HG02884 (cell line): ENCODE data around the gene RPUSD1.
"Not testable (repeated sequence)": the region's sequence is repeated elsewhere in the genome, so short reads cannot be mapped to it uniquely, and the experiment has no call there.

Experiments used
- ATAC-seq: cut with Tn5 transposase; IDR thresholded peaks from one replicate; pipeline ENCODE4 v1.9.1; 2021; ENCODE audit warnings: mild to moderate bottlenecking, moderate library complexity; ENCODE audit not compliant: unreplicated experiment

RPUSD1 gene

DNA sequence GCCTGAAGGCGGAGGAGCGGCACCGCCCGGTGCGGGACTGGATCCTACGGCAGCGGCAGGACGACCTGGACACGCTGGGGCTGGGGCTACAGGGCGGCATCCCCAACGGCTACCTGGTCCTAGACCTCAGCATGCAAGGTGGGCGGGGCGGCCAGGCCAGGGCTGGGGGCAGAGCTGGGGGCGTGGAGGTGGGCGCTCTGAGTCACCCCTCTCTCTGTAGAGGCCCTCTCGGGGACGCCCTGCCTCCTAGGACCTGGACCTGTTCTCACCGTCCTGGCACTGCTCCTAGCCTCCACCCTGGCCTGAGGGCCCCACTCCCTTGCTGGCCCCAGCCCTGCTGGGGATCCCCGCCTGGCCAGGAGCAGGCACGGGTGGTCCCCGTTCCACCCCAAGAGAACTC lies 19.8 kb downstream of the RPUSD1 start:
- ATAC-seq: no peak

DNA sequence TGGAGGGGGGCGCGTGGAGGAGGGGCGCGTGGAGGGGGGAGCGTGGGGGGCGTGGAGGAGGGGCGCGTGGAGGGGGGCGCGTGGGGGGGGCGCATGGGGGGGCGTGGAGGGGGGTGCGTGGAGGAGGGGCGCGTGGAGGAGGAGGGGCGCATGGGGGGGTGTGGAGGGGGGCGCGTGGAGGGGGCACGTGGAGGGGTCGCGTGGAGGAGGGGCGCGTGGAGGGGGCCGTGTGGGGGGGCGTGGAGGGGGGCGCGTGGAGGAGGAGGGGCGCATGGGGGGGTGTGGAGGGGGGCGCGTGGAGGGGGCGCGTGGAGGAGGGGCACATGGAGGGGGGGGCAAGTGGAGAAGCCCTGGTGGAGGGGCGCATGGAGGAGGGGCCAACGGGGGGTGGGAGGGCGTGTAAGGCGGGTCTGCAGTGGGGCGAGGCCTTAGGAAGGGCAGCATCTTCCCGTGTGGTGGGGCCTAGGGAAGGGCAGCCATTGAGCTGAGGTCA lies 20.4 kb downstream of the RPUSD1 start:
- no peak for ATAC-seq

DNA sequence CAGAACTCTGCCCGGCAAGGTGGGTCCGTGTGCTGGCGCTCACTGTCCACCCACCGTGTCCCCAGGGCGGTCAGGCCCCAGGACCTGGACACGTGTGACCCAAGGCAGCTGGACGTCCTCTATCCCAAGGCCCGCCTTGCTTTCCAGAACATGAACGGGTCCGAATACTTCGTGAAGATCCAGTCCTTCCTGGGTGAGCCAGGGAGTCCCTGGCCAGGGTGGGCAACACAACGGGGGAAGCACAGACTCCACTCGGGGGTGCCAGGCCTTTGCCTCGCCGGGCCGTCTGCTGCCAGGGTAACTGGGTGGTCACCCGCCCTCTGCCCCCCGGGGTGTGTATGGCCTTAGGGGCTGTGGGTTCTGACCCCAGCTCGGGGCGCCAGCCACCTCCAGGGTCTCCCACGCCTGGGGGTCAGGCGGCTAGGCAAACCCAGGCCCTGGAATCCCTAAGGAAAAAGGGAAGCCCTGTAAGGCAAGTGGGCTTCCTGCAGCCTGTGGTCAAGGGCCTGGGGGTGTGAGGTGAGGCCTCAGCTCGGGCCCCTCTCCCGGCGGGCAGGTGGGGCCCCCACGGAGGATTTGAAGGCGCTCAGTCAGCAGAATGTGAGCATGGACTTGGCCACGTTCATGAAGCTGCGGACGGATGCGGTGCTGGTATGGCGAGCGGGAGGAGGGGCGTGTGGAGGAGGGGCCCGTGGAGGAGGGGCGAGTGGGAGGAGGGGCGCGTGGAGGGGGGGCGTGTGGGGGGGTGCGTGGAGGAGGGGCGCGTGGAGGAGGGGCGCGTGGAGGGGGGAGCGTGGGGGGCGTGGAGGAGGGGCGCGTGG lies 21.2 kb downstream of the RPUSD1 start:
- ATAC-seq: no peak

DNA sequence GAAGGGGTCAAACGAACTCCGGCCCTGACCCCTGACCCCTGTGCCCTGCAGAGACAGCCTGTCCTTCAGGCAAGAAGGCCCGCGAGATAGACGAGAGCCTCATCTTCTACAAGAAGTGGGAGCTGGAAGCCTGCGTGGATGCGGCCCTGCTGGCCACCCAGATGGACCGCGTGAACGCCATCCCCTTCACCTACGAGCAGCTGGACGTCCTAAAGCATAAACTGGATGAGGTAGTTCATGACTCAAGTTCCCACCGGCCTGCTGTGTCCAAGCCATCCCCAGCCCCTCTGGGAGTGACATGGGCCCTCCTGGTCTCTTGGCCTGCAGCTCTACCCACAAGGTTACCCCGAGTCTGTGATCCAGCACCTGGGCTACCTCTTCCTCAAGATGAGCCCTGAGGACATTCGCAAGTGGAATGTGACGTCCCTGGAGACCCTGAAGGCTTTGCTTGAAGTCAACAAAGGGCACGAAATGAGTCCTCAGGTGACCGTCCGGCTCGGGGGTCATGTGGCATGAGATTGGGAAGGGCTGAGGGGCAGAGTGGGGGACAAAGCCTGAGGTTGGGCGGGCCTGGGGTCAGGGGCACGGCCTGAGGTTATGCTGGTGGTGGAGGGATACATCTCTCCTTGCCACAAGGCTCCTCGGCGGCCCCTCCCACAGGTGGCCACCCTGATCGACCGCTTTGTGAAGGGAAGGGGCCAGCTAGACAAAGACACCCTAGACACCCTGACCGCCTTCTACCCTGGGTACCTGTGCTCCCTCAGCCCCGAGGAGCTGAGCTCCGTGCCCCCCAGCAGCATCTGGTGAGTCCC lies 22.0 kb downstream of the RPUSD1 start:
- ATAC-seq: no peak

DNA sequence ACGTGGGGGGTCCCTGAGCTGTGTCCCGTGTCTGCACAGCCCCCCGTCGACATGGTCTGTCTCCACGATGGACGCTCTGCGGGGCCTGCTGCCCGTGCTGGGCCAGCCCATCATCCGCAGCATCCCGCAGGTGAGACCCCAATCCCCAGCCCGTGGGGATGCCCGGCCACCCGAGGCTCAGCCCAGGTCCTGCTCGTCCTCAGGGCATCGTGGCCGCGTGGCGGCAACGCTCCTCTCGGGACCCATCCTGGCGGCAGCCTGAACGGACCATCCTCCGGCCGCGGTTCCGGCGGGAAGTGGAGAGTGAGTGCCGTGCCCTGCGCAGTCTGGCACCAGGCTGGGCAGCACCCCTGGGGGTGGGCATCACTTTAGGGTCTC lies 22.7 kb downstream of the RPUSD1 start:
- no peak for ATAC-seq

- ATAC-seq: no peak
These were observed 23.2 kb downstream of the RPUSD1 start for GRCh38 chr16:764848-765487.

DNA sequence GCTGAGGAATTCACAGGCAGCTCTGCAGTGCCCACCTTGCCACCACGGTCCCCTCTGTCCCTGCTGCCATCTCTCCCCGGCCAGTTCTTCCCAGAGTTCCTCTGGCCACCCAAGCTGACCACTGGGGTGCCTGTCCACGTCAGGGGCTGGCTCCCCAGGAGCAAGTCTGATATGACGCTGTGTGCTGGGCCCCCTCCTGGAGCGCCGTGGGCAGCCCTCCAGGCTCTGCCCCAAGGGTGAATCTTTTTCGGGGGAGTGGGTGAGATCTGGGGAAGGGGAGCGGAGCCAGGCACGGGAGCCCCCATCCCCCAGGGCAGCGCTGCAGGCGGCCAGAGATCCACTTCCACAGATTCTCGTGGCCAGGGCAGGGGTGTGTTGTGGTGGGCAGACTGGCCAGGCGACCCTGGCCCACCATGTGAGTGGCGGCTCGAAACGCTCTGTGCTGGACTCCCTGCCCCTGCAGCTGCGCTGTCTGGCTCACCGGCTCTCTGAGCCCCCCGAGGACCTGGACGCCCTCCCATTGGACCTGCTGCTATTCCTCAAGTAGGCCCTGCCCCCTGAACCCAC lies 23.9 kb downstream of the RPUSD1 start:
- no peak for ATAC-seq

- ATAC-seq: no peak
These were observed 24.6 kb downstream of the RPUSD1 start for GRCh38 chr16:763369-764183.

DNA sequence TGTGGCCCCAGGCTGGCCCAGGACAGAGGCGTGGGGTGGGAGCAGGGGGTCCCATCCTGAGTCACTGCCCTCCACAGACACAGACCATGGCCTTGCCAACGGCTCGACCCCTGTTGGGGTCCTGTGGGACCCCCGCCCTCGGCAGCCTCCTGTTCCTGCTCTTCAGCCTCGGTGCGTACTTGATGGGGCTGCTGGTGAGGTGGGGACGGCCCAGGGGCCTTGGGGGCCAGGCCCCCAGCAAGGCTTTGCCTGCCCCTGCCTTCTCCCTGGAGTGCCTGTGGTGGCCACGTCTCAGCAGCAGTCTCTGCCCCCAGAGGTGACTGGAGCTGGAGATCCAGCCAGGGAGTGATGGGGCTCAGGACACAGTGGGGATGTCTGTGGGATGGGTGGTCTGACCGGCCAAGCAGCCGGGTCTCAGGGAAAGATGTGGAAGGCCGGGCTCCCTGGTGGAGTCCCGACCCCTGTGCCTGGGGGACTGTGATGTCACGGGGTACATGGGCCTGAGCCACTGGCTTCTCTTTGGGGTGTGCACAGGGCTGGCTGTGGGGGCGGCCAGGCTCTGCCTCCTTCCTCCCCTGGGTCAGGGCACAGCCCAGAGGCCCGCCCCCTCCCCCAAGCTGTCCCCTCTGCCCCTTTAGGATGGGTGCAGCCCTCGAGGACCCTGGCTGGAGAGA lies 25.4 kb downstream of the RPUSD1 start:
- ATAC-seq: no peak

DNA sequence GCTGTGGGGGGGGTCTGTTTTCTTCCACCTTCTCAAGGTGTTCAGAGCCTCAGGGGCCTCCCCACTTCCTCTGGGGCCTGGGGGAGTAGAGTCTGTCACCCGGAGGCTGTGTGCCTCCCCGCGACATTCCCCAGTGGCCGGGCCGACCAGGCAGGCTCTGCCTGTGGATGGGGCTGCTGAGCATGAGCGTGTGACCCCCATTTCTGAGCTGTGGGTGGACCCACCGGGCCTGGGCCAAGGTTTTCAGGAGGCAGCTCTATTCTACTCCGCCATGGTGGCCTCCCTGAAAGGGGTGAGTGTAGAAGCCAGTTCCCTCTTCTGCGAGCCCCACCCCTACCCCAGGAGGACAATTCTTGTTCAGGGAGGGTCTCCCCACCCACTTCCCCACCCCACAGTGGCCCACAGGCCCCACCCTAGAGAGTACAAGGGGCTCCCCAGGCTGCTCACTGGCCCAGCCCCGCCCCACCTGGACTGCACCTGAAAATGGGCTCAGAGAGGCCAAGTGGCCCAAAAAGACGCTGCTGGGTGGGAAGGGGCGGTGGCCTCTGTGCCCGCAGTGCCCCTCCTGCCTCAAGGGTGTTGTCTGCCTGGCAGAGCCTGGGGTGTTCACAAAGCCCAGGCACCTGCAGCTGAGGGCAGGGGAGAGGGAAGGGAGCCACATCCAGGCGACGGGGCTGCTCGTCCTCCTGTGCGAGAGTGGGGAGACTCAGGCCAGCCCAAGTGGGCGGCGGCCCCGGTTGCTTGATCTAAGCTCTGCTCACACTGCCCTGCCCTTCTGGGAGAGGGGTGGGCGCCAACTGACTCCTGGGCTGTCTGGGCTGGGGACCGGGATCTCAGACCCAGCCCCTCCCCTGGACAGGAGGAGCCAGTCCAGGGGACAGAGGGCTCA lies 26.3 kb downstream of the RPUSD1 start:
- ATAC-seq: no peak

DNA sequence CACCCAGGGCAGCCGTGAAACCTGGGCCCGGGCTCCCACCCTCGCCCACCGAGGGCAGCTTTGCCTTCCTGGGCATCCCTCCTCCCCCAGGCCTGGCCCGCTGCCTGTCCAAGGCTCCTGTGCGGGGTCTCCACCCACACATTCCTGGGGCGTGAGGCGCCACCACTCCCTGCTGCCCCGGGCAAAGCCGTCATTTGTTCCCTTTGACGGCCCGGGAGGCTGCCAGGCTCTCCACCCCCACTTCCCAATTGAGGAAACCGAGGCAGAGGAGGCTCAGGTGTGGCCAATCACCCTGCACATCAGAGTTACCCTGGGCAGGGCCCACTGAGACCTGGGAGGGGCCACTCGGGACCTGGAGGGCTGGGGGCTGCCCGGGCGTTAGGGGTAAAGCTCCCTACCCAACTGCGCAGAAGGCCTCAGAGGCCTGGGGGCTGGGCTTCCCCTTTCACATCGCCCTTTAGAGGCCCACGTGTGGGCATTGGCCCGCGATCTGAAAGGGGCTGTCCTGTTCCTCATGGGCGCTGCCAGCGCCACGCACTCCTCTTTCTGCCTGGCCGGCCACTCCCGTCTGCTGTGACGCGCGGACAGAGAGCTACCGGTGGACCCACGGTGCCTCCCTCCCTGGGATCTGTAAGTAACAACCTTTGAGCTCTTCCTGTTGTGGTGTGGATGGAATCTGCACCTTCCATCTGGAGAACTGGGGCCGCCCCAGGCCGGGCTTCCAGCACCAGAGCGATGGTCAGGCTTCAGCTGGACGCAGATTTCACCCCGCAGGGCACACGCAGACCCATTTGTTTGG lies 27.4 kb downstream of the RPUSD1 start, which contains the start of gene MSLN:
Gene MSLN, plus strand, starts transcription at position 190 of the 799 bp plus-strand sequence. CDS start 1,947 bp downstream, outside the sequence.
- no peak for ATAC-seq

DNA sequence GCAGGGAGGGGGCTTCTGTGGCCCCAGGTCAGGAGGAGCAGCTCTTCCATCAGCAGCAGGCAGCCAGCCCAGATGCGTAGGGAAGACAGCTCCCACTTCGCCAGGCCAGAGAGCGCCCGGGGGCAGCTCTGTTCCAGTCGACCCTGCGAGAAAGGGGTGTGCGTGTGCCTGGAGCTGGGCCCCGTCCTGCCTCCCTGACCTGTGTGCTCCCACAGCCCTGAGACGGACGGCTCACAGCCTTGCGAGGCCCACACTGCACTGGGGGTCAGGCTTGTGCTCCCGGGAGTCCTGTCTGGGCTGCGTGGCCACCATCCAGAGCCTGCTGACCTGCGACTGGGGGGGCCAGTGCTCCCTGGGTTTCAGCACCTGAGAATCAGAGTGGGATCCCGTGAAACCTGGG lies 28.1 kb downstream of the RPUSD1 start:
- ATAC-seq: no peak

GRCh38 chr16:759110-759910 lies 28.9 kb downstream of the RPUSD1 start:
- ATAC-seq: no peak

GRCh38 chr16:756428-756827 lies 31.8 kb downstream of the RPUSD1 start:
- ATAC-seq: no peak

GRCh38 chr16:754656-755055 lies 33.5 kb downstream of the RPUSD1 start:
- no peak for ATAC-seq

DNA sequence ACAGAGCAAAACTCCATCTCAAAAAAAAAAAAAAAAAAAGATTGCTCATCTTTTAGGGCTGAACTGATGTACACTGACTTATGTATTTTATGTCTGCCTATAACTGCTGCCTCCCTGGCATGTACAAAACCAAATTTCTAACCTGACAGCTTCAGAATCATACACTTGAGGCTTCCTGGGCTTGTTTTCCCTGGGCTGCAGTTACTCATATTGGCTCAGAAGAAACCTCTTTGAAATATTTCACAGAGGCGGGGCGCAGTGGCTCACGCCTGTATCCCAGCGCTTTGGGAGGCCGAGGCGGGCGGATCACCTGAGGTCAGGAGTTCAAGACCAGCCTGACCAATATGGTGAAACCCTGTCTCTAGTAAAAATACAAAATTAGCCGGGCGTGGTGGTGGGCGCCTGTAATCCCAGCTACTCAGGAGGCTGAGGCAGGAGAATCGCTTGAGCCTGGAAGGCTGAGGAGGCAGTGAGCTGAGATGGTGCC lies 34.0 kb downstream of the RPUSD1 start:
- not testable (repeated sequence) for ATAC-seq

GRCh38 chr16:752007-752312 lies 36.2 kb downstream of the RPUSD1 start:
- no peak for ATAC-seq
